Measurements from ENCODE around the gene AKR7A3. TPM values are rescaled to one million over a fixed set of nuclear protein-coding genes. Genes with fewer than 3 reads are reported as not detected.

AKR7A3 gene
- total RNA-seq, 1 experiment from 2014 or later: 1.9 TPM

- no peak overlapping the region for H3K4me3 ChIP-seq (ENCODE audit: low read depth, low read length, poor library complexity, severe bottlenecking)
- ChIA-PET CTCF (no interaction called here), POLR2A (ENCODE audit: low non-redundant PET) (no interaction called here)
- no TSS peak for BruUV-seq (replicated peaks)
- no peak for DNase-seq (ENCODE audit: low spot score)
- H3K27ac ChIP-seq (ENCODE audit: low read depth, low read length, poor library complexity, severe bottlenecking): no peak overlapping the region
- H3K36me3 ChIP-seq (ENCODE audit: insufficient read depth, low read length, poor library complexity, severe bottlenecking): peaks cover 8% of the 10 kb centered on the region
- TF ChIP-seq, protein P1, sequence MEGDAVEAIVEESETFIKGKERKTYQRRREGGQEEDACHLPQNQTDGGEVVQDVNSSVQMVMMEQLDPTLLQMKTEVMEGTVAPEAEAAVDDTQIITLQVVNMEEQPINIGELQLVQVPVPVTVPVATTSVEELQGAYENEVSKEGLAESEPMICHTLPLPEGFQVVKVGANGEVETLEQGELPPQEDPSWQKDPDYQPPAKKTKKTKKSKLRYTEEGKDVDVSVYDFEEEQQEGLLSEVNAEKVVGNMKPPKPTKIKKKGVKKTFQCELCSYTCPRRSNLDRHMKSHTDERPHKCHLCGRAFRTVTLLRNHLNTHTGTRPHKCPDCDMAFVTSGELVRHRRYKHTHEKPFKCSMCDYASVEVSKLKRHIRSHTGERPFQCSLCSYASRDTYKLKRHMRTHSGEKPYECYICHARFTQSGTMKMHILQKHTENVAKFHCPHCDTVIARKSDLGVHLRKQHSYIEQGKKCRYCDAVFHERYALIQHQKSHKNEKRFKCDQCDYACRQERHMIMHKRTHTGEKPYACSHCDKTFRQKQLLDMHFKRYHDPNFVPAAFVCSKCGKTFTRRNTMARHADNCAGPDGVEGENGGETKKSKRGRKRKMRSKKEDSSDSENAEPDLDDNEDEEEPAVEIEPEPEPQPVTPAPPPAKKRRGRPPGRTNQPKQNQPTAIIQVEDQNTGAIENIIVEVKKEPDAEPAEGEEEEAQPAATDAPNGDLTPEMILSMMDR (conservative IDR thresholded peaks at IDR 0.05; ENCODE audit: low read depth, low read length): no peak
- no peak for TF ChIP-seq EZH2 (IDR thresholded peaks at IDR 0.05; ENCODE audit: borderline replicate concordance, low read depth, low read length, poor library complexity, severe bottlenecking)
- intact Hi-C loops (cut with micrococcal nuclease; ENCODE audit: unreplicated experiment): no loop called here
- H3K27me3 ChIP-seq (replicated peaks; ENCODE audit: insufficient read depth, low read depth, low read length, poor library complexity): no peaks in the 10 kb centered on the region
- peaks cover 5% of the 10 kb centered on the region for H3K4me1 ChIP-seq (ENCODE audit: insufficient read depth, low read length, poor library complexity, severe bottlenecking)
- no peaks in the 10 kb centered on the region for H3K9me3 ChIP-seq (ENCODE audit: low read depth, low read length, poor library complexity, severe bottlenecking)
Observed at GRCh38 chr1:19315378-19316198, 27.0 kb upstream of the AKR7A3 start.

- H3K9me3 ChIP-seq (ENCODE audit: low read depth, low read length, poor library complexity, severe bottlenecking): no peaks in the 10 kb centered on the region
- H3K27me3 ChIP-seq (replicated peaks; ENCODE audit: insufficient read depth, low read depth, low read length, poor library complexity): no peaks in the 10 kb centered on the region
- no peak overlapping the region for H3K4me3 ChIP-seq (ENCODE audit: low read depth, low read length, poor library complexity, severe bottlenecking)
- intact Hi-C loops (cut with micrococcal nuclease; ENCODE audit: unreplicated experiment): loop anchor here (2.0 kb wide), 1 partner anchor 63 kb away; the partner anchor contains the start of genes EMC1 and MRTO4
- no peak for DNase-seq (ENCODE audit: low spot score)
- TF ChIP-seq EZH2 (IDR thresholded peaks at IDR 0.05; ENCODE audit: borderline replicate concordance, low read depth, low read length, poor library complexity, severe bottlenecking): no peak
- TF ChIP-seq, protein P1 (conservative IDR thresholded peaks at IDR 0.05; ENCODE audit: low read depth, low read length): no peak
- peaks cover 8% of the 10 kb centered on the region for H3K36me3 ChIP-seq (ENCODE audit: insufficient read depth, low read length, poor library complexity, severe bottlenecking)
- H3K27ac ChIP-seq (ENCODE audit: low read depth, low read length, poor library complexity, severe bottlenecking): no peak overlapping the region
- ChIA-PET CTCF (no interaction called here), POLR2A (ENCODE audit: low non-redundant PET) (no interaction called here)
- no TSS peak for BruUV-seq (replicated peaks)
- peaks cover 7% of the 10 kb centered on the region for H3K4me1 ChIP-seq (ENCODE audit: insufficient read depth, low read length, poor library complexity, severe bottlenecking)
Observed at GRCh38 chr1:19313961-19314882, 25.7 kb upstream of the AKR7A3 start.

DNA sequence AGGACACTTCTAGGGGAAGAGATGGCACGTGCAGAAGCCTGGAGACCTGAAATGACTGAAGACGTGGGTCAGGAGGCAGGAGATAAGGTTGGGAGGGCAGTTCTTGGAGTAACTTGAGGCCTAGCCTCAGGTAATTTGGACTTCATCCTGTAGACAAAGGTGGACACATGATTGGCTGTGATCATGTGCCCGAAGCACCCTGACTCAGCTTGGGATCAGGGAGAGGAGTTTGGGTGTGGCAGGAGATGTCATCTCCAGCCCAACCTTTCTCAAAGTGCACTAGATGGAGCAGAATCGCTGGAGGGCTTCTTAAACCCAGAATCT lies 25.0 kb upstream of the AKR7A3 start:
- DNase-seq (ENCODE audit: low spot score): no peak
- intact Hi-C loops (cut with micrococcal nuclease; ENCODE audit: unreplicated experiment): loop anchor here (2.0 kb wide), 1 partner anchor 63 kb away; the partner anchor contains the start of genes EMC1 and MRTO4
- peaks cover 7% of the 10 kb centered on the region for H3K4me1 ChIP-seq (ENCODE audit: insufficient read depth, low read length, poor library complexity, severe bottlenecking)
- no peak overlapping the region for H3K27ac ChIP-seq (ENCODE audit: low read depth, low read length, poor library complexity, severe bottlenecking)
- CTCF ChIA-PET: no interaction called here
- no TSS peak for BruUV-seq (replicated peaks)
- no peaks in the 10 kb centered on the region for H3K27me3 ChIP-seq (replicated peaks; ENCODE audit: insufficient read depth, low read depth, low read length, poor library complexity)
- POLR2A ChIA-PET (ENCODE audit: low non-redundant PET): no interaction called here
- no peak overlapping the region for H3K4me3 ChIP-seq (ENCODE audit: low read depth, low read length, poor library complexity, severe bottlenecking)
- TF ChIP-seq, protein P1 (conservative IDR thresholded peaks at IDR 0.05; ENCODE audit: low read depth, low read length): no peak
- TF ChIP-seq EZH2 (IDR thresholded peaks at IDR 0.05; ENCODE audit: borderline replicate concordance, low read depth, low read length, poor library complexity, severe bottlenecking): no peak
- H3K36me3 ChIP-seq (ENCODE audit: insufficient read depth, low read length, poor library complexity, severe bottlenecking): peaks cover 8% of the 10 kb centered on the region
- no peaks in the 10 kb centered on the region for H3K9me3 ChIP-seq (ENCODE audit: low read depth, low read length, poor library complexity, severe bottlenecking)

Measured in A673 (cell line).